Left lung (tissue), 10 donors: ENCODE data around the gene ICOS. TPM values are rescaled to one million over a fixed set of nuclear protein-coding genes. Genes with fewer than 3 reads are reported as not detected.

Experiments used
- ATAC-seq: fragments of 200-7000 bp; cut with Tn5 transposase; one replicate; pipeline ENCODE4 v1.9.1; 2020; ENCODE audit warnings: moderate library complexity
- DNase-seq, 4 donors: peaks; one replicate each; pipeline ENCODE4 v3.0.0-alpha.2; 2013 to 2020
- H3K27ac ChIP-seq, 2 donors: fragments of 200-600 bp; sonication (generic) in 1 of 2; one replicate each; pipeline versions ENCODE4 v1.5.0 to v1.8.0; 2020 to 2021
- H3K27me3 ChIP-seq, 2 donors: fragments of 200-600 bp; sonication (generic) in 1 of 2; one replicate each; pipeline versions ENCODE4 v1.5.0 to v1.8.0; 2020 to 2021
- H3K36me3 ChIP-seq, 2 donors: fragments of 200-600 bp; sonication (generic) in 1 of 2; one replicate each; pipeline versions ENCODE4 v1.5.0 to v1.8.0; 2020 to 2021
- H3K4me1 ChIP-seq, 2 donors: fragments of 200-600 bp; one replicate each; pipeline ENCODE4 v1.8.0; 2021
- H3K4me3 ChIP-seq, 2 donors: fragments of 200-600 bp; sonication (generic) in 1 of 2; one replicate each; pipeline versions ENCODE4 v1.5.0 to v1.8.0; 2020 to 2021; ENCODE audit warnings: mild to moderate bottlenecking in 1 of 2
- H3K9me3 ChIP-seq, 2 donors: fragments of 200-600 bp; sonication (generic) in 1 of 2; one replicate each; pipeline versions ENCODE4 v1.5.0 to v1.8.0; 2020 to 2021
- intact Hi-C, 2 donors: fragments of 100-400 bp; cut with DNase I; formaldehyde crosslinking; loops; one replicate each; pipeline versions ENCODE4 v1.11.2 to v1.14.2; 2022
- polyA plus RNA-seq, 6 donors: library from polyadenylated mRNA; unstranded; fragments of 120-200 nt; gene quantifications; one replicate each; pipeline ENCODE4 v1.2.1, GENCODE V29; 2013; ENCODE audit not compliant: insufficient read length in 6 of 6
- total RNA-seq, 2 donors: library from RNA; stranded (reverse); fragmentation: NEBNext Ultra II Directional; extraction: Animal tissue kit (Norgen Biotek cat#: 25700); gene quantifications; one replicate each; pipeline ENCODE4 v1.2.1, GENCODE V29; 2021
- TF ChIP-seq, protein P1 (sequence below), 2 donors: fragments of 200-600 bp; sonication (generic) in 1 of 2; IDR thresholded peaks; one replicate each; pipeline versions ENCODE4 v1.5.0 to v1.8.0; 2021; ENCODE audit warnings: antibody characterized with exemption in 2 of 2
- donor health status: DM: no; HTN: yes; CAD: no.
- donor health status: DM: no; HTN: no; CAD: no.

The ICOS gene
- total and polyA plus RNA-seq, 8 donors: 0.04 to 0.71 (median 0.16) TPM; not detected in 2

DNA sequence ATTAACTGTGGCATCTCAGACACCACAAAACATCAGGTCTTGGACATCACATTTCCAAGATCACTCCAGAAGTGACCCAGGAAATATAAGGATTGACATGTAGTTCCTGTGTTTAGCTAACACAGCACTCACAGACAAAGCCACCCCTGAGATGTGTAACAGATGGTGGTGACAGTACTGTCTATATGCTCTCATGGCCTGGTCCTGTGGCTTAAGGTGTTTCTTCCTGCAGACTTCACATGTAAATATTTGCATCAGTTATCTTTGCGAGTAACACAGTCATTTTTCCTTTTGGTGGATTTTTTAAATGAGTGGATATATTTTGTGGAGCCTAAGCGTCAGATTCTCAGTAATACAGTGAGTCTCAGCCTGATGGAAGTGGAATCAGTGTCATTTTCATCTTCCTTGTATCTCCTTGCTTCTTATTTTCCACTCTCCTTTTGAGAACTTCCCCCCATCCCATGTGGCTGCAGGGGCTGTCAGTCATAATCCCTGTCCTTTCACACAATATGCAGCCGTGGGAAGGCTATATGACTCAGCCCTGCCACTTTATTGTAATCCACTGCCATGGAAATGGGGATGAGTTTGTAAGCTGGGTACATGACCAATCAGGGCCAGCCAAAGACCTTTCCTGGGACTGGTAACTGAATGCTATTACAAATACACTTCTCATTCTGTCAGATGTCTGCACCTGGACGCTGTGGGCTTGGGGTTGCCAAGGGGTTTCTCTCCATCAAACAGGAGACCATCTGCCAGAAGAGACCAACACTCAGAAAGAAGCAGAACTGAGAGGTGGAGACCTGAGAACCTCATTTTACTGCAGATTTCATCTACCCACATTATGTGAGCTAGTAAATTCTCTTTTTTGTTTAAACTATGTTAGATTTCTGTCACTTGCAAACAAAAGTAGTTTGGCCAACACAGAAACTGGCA, 74.3 kb downstream of the ICOS start:
- Histone ChIP-seq H3K4me1 (no peaks in the 10 kb centered on the region), H3K36me3 (no peaks in the 10 kb centered on the region), H3K4me3 (no peak overlapping the region), H3K27ac (no peak overlapping the region), H3K27me3 (no peaks in the 10 kb centered on the region), H3K9me3 (no peaks in the 10 kb centered on the region)
- intact Hi-C loops: no loop called here
- TF ChIP-seq, protein P1, sequence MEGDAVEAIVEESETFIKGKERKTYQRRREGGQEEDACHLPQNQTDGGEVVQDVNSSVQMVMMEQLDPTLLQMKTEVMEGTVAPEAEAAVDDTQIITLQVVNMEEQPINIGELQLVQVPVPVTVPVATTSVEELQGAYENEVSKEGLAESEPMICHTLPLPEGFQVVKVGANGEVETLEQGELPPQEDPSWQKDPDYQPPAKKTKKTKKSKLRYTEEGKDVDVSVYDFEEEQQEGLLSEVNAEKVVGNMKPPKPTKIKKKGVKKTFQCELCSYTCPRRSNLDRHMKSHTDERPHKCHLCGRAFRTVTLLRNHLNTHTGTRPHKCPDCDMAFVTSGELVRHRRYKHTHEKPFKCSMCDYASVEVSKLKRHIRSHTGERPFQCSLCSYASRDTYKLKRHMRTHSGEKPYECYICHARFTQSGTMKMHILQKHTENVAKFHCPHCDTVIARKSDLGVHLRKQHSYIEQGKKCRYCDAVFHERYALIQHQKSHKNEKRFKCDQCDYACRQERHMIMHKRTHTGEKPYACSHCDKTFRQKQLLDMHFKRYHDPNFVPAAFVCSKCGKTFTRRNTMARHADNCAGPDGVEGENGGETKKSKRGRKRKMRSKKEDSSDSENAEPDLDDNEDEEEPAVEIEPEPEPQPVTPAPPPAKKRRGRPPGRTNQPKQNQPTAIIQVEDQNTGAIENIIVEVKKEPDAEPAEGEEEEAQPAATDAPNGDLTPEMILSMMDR (IDR thresholded peaks at IDR 0.05): no peak
- DNase-seq (no peak), ATAC-seq (no peak)

Other genes starting within 250 kb of the ICOS start
- 1 to 10 TPM; 1.3 to 2.4 TPM for gene CD28, start 230.1 kb upstream of the ICOS start, total RNA-seq
- 1 to 10 TPM; 2.1 to 4.6 (median 2.4) TPM for gene CD28, start 230.1 kb upstream of the ICOS start, polyA plus RNA-seq
- 1 to 10 TPM in 1 of 2 donors, under 1 TPM in 1; 0.70 to 1.4 TPM for gene CTLA4, start 69.0 kb upstream of the ICOS start, total RNA-seq
- under 1 TPM in 5 of 6 donors, not detected in 1; 0.17 to 0.83 (median 0.34) TPM for gene CTLA4, start 69.0 kb upstream of the ICOS start, polyA plus RNA-seq